ENCODE results near the gene SPTBN4. TPM values are rescaled to one million over a fixed set of nuclear protein-coding genes. Genes with fewer than 3 reads are reported as not detected.
A peak's percentile ranks its signal among the peaks of the same experiment; 100 is the strongest.

SPTBN4 gene
- total RNA-seq, 1 donor from 2014 or later: 161 TPM

DNA sequence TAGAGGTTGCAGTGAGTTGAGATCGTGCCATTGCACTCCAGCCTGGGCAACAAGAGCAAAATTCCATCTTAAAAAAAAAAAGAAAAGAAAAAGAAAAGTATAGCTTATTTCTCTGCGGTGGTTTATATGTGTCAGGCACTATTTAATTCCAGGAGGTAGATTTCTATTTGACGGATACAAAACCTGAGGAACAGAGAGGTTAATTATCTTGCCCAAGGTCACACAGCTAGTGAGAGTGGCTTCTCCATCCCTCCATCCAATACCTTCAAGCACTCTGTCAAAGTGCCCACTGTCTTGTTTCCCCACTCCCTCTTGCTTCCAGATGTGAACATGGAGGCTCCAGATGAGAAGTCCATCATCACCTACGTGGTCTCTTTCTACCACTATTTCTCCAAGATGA lies 34.8 kb downstream of the SPTBN4 start:
- Mint-ChIP-seq H3K36me3 (ENCODE audit: unreplicated experiment) (no peaks in the 10 kb centered on the region), H3K4me1 (ENCODE audit: low read depth, unreplicated experiment) (peaks cover 8% of the 10 kb centered on the region), H3K4me3 (ENCODE audit: unreplicated experiment) (no peak overlapping the region), H3K27ac (ENCODE audit: unreplicated experiment) (no peak overlapping the region), H3K9me3 (ENCODE audit: unreplicated experiment) (no peaks in the 10 kb centered on the region), H3K27me3 (ENCODE audit: unreplicated experiment) (peaks cover 8% of the 10 kb centered on the region)
- no peak for DNase-seq
- TF ChIP-seq, protein P1, sequence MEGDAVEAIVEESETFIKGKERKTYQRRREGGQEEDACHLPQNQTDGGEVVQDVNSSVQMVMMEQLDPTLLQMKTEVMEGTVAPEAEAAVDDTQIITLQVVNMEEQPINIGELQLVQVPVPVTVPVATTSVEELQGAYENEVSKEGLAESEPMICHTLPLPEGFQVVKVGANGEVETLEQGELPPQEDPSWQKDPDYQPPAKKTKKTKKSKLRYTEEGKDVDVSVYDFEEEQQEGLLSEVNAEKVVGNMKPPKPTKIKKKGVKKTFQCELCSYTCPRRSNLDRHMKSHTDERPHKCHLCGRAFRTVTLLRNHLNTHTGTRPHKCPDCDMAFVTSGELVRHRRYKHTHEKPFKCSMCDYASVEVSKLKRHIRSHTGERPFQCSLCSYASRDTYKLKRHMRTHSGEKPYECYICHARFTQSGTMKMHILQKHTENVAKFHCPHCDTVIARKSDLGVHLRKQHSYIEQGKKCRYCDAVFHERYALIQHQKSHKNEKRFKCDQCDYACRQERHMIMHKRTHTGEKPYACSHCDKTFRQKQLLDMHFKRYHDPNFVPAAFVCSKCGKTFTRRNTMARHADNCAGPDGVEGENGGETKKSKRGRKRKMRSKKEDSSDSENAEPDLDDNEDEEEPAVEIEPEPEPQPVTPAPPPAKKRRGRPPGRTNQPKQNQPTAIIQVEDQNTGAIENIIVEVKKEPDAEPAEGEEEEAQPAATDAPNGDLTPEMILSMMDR (IDR thresholded peaks at IDR 0.05; ENCODE audit: partially characterized antibody, unreplicated experiment): no peak

DNA sequence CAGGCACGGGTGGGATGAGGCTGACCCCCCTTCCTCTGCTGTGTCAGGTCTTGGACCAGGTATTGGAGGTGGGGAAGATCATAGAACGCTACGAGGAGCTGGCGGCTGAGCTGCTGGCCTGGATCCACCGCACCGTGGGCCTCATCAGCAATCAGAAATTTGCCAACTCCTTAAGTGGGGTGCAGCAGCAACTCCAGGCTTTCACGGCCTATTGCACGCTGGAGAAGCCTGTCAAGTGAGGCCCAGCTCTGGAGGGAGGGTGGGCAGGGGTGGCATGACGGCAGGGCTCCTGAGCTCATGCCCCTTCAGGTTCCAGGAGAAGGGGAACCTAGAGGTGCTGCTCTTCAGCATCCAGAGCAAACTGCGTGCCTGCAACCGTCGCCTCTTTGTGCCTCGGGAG lies 35.3 kb downstream of the SPTBN4 start:
- TF ChIP-seq, protein P1 (IDR thresholded peaks at IDR 0.05; ENCODE audit: partially characterized antibody, unreplicated experiment): no peak
- Mint-ChIP-seq H3K9me3 (ENCODE audit: unreplicated experiment) (no peaks in the 10 kb centered on the region), H3K4me1 (ENCODE audit: low read depth, unreplicated experiment) (peaks cover 8% of the 10 kb centered on the region), H3K4me3 (ENCODE audit: unreplicated experiment) (no peak overlapping the region), H3K27ac (ENCODE audit: unreplicated experiment) (no peak overlapping the region), H3K27me3 (ENCODE audit: unreplicated experiment) (peaks cover 8% of the 10 kb centered on the region), H3K36me3 (ENCODE audit: unreplicated experiment) (no peaks in the 10 kb centered on the region)
- no peak for DNase-seq

DNA sequence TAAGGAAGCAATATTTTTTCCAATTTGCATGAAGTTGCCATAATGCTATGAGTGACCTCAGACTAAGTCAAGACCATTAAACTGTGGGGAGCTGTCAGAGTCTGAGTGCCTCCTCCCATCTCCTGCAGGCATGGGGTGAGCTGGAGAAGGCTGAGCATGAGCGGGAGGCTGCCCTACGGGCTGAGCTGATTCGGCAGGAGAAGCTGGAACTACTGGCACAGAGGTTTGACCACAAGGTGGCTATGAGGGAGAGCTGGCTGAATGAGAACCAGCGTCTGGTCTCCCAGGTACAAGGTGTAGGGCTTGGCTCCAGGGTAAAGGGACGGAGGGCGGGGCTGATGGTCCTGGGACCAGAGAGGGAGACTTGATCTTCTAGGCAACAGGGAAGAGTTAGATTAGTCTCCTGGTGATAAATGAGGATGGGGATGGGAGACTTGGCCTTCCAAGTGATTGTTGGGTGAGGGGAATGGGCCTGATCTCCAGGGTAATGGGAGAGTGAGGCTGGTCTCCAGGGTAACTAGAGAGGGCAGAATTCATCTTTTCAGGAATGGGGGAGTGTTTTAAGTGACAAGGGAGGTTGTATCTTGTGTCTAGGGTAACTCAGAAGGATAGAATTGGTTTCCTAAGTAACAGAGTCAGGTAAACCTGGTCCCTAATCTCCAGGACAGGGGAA lies 36.0 kb downstream of the SPTBN4 start:
- TF ChIP-seq, protein P1 (IDR thresholded peaks at IDR 0.05; ENCODE audit: partially characterized antibody, unreplicated experiment): no peak
- peaks cover 8% of the 10 kb centered on the region for H3K4me1 Mint-ChIP-seq (ENCODE audit: low read depth, unreplicated experiment)
- H3K9me3 Mint-ChIP-seq (ENCODE audit: unreplicated experiment): no peaks in the 10 kb centered on the region
- H3K36me3 Mint-ChIP-seq (ENCODE audit: unreplicated experiment): no peaks in the 10 kb centered on the region
- peak overlapping the region; percentile 6 for H3K4me3 Mint-ChIP-seq (ENCODE audit: unreplicated experiment)
- peaks cover 8% of the 10 kb centered on the region for H3K27me3 Mint-ChIP-seq (ENCODE audit: unreplicated experiment)
- H3K27ac Mint-ChIP-seq (ENCODE audit: unreplicated experiment): no peak overlapping the region
- DNase-seq: no peak

DNA sequence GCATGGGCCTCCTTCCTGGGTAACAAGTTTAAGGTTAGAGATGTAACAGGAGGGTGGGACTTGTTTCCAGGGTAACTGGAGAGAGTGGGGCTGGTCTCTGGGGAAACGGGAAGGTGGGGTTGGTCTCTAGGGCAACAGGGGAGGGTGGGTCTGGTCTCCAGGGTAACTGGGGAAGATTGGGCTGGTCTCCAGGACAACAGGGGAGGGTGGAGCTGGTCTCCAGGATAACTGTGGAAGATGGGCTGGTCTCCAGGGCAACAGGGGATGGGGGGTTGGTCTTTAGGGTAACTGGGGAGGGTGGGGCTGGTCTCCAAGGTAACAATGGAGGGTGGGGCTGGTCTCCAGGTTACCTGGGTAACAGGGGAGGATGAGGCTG lies 36.5 kb downstream of the SPTBN4 start:
- no peak for DNase-seq
- Mint-ChIP-seq H3K27ac (ENCODE audit: unreplicated experiment) (no peak overlapping the region), H3K9me3 (ENCODE audit: unreplicated experiment) (no peaks in the 10 kb centered on the region), H3K4me3 (ENCODE audit: unreplicated experiment) (no peak overlapping the region), H3K4me1 (ENCODE audit: low read depth, unreplicated experiment) (peaks cover 8% of the 10 kb centered on the region), H3K27me3 (ENCODE audit: unreplicated experiment) (peaks cover 8% of the 10 kb centered on the region), H3K36me3 (ENCODE audit: unreplicated experiment) (no peaks in the 10 kb centered on the region)
- TF ChIP-seq, protein P1 (IDR thresholded peaks at IDR 0.05; ENCODE audit: partially characterized antibody, unreplicated experiment): no peak

DNA sequence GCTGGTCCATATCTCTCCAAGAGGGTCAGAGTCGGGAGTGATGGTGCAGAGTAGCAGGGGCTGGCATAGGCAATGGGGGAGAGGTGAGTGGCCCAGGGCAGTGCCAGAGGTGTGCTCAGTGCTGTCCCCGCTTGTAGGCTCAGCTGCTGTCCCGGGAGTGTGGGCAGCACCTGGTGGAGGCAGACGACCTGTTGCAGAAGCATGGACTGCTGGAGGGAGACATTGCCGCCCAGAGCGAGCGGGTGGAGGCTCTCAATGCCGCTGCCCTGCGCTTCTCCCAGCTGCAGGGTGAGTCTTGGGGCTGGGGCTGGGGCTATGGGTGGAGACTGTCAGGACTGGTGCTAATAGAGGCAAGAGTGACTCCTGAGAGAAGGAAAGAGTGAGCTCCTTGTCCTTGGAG lies 39.3 kb downstream of the SPTBN4 start:
- no peak overlapping the region for H3K27ac Mint-ChIP-seq (ENCODE audit: unreplicated experiment)
- H3K9me3 Mint-ChIP-seq (ENCODE audit: unreplicated experiment): no peaks in the 10 kb centered on the region
- no peaks in the 10 kb centered on the region for H3K36me3 Mint-ChIP-seq (ENCODE audit: unreplicated experiment)
- peaks cover 8% of the 10 kb centered on the region for H3K4me1 Mint-ChIP-seq (ENCODE audit: low read depth, unreplicated experiment)
- no peak overlapping the region for H3K4me3 Mint-ChIP-seq (ENCODE audit: unreplicated experiment)
- peaks cover 17% of the 10 kb centered on the region for H3K27me3 Mint-ChIP-seq (ENCODE audit: unreplicated experiment)
- TF ChIP-seq, protein P1 (IDR thresholded peaks at IDR 0.05; ENCODE audit: partially characterized antibody, unreplicated experiment): no peak
- no peak for DNase-seq
